ENCODE results near the gene IQCH.

DNA sequence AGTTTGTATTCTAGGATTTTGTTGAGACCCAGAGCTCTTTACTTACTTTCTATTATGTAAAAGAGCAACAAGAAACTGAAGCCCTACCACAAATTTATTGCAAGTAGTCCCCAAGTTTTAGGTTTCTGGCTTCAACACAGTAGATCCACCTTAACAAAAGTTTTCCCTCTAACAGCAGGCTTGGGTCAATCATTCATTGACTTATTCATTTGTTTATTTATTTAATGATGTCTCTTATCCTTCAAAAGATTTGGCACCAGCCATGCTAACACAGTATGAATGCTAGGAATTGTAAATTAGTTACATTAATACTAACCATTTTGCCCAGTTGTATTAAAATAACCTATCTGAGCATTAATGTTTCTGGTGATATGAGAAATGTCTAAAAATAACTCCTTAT is 88.6 kb downstream of the IQCH start:
- TF ChIP-seq, protein P1, sequence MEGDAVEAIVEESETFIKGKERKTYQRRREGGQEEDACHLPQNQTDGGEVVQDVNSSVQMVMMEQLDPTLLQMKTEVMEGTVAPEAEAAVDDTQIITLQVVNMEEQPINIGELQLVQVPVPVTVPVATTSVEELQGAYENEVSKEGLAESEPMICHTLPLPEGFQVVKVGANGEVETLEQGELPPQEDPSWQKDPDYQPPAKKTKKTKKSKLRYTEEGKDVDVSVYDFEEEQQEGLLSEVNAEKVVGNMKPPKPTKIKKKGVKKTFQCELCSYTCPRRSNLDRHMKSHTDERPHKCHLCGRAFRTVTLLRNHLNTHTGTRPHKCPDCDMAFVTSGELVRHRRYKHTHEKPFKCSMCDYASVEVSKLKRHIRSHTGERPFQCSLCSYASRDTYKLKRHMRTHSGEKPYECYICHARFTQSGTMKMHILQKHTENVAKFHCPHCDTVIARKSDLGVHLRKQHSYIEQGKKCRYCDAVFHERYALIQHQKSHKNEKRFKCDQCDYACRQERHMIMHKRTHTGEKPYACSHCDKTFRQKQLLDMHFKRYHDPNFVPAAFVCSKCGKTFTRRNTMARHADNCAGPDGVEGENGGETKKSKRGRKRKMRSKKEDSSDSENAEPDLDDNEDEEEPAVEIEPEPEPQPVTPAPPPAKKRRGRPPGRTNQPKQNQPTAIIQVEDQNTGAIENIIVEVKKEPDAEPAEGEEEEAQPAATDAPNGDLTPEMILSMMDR (IDR thresholded peaks at IDR 0.05) = no peak
- no peak for TF ChIP-seq EP300 (IDR thresholded peaks at IDR 0.05)

All from sigmoid colon (tissue), 4 donors.